Measurements from ENCODE around the gene KLK6. TPM values are rescaled to one million over a fixed set of nuclear protein-coding genes. Genes with fewer than 3 reads are reported as not detected.

Gene KLK6
- 1.3 and 1.5 TPM in 2 replicates for total RNA-seq (2022)
- Bru-seq, nascent RNA = not detected
- percentile 14 among the genes with signal in this experiment for BruChase-seq, experiment 1, labeled RNA remaining after a 2-hour chase
- percentile 19 among the genes with signal in this experiment for BruChase-seq, experiment 2, labeled RNA remaining after a 6-hour chase
- long read RNA-seq, partial matches to known transcripts = 0 of 3 reads
- long read RNA-seq, other reads (novel, unspliced or antisense) = 0 of 3 reads

GRCh38 chr19:50969413-50969760 lies at the start of gene KLK6:
KLK6 (minus strand) TSS chr19:50969591; CDS start chr19:50968104, 1,487 bp downstream.
- Histone ChIP-seq H3K36me3 (ENCODE audit: control insufficient read depth, insufficient read depth, low read length) (no peaks in the 10 kb centered on the region), H3K27me3 (replicated peaks; ENCODE audit: control insufficient read depth, insufficient read depth, low read length) (no peaks in the 10 kb centered on the region), H3K4me3 (ENCODE audit: low read depth, low read length) (no peak within 1 kb of the TSS), H3K4me1 (peaks cover 11% of the 10 kb centered on the region; the same call in 1 of the 2 replicates), H3K9me3 (no peaks in the 10 kb centered on the region)
- Mint-ChIP-seq H3K27ac (ENCODE audit: unreplicated experiment) (no peak within 1 kb of the TSS), H3K9me3 (ENCODE audit: unreplicated experiment) (no peaks in the 10 kb centered on the region), H3K36me3 (ENCODE audit: insufficient read depth, unreplicated experiment) (peaks cover 5% of the 10 kb centered on the region), H3K27me3 (ENCODE audit: insufficient read depth, unreplicated experiment) (no peaks in the 10 kb centered on the region), H3K4me1 (ENCODE audit: low read depth, unreplicated experiment) (no peaks in the 10 kb centered on the region), H3K4me3 (ENCODE audit: unreplicated experiment) (no peak within 1 kb of the TSS)
- ChIA-PET POLR2A (no interaction called here), CTCF (no interaction called here)
- no TSS peak for BruUV-seq (replicated peaks)
- intact Hi-C loops (cut with micrococcal nuclease; ENCODE audit: unreplicated experiment) = no loop called here
- no peak for TF ChIP-seq CTCF (IDR thresholded peaks at IDR 0.05; ENCODE audit: insufficient read depth in 1 of 2, low read depth in 1 of 2, low read length in 1 of 2, severe bottlenecking in 1 of 2, unreplicated experiment in 1 of 2)
- no peak for DNase-seq

DNA sequence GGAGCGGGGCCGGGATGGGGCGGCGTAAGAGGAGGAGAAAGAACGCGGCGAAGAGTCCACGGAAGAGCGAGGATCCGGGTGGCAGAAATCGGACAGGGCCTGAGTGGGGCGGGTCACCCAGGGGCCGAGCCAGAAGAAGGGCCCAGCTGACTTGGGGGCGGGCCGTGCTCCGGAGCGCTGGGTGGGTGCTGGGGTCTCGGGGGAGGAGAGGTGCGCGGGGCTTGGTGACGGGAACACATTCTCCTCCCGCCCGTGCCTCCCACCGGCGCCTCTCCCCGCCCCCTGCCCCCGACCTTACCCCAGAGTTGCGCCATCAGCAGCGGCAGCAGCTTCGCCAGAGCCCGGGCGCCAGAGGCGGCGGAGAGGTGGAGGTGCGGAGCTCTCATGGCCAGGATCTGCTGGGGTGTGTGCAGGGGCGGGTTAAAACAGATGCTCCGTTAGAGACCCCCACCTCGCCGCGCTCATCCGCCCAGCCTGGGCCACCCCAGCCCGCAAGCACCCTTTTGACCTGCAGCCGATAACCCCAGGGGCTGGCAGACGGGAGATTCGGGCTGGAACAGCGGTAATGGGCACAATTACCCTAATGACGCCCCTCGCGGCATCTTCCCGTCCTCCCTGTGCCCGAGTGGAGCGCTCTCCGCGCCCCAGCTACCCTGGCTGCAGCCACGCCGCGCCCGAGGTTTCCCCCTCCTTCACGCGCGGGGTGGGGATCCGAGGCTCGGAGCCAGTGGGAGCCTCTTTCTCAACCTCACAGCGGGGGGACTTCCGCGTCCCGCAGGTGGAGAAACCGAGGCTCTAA lies 49.6 kb upstream of the KLK6 start:
- H3K36me3 Mint-ChIP-seq (ENCODE audit: insufficient read depth, unreplicated experiment) = no peaks in the 10 kb centered on the region
- CTCF ChIA-PET = interaction anchor here (0.6 kb wide), 4 partner anchors 24 to 610 kb away, joined by 3 to 6 read pairs (median 3); no protein-coding TSS in a partner anchor
- H3K27ac Mint-ChIP-seq (ENCODE audit: unreplicated experiment) = no peak overlapping the region
- no peaks in the 10 kb centered on the region for H3K9me3 Mint-ChIP-seq (ENCODE audit: unreplicated experiment)
- H3K4me1 ChIP-seq = 0 out of 2 replicates have a peak, but pooled peaks cover 4% of the 10 kb centered on the region
- H3K27me3 Mint-ChIP-seq (ENCODE audit: insufficient read depth, unreplicated experiment) = peaks cover 35% of the 10 kb centered on the region
- no peaks in the 10 kb centered on the region for H3K9me3 ChIP-seq
- BruUV-seq (replicated peaks) = no TSS peak
- TF ChIP-seq CTCF (IDR thresholded peaks at IDR 0.05; ENCODE audit: insufficient read depth in 1 of 2, low read depth in 1 of 2, low read length in 1 of 2, severe bottlenecking in 1 of 2, unreplicated experiment in 1 of 2) = no peak
- peak overlapping the region; percentile 17 for H3K4me3 ChIP-seq (ENCODE audit: low read depth, low read length)
- no peak for DNase-seq
- H3K4me1 Mint-ChIP-seq (ENCODE audit: low read depth, unreplicated experiment) = no peaks in the 10 kb centered on the region
- intact Hi-C loops (cut with micrococcal nuclease; ENCODE audit: unreplicated experiment) = no loop called here
- H3K36me3 ChIP-seq (ENCODE audit: control insufficient read depth, insufficient read depth, low read length) = no peaks in the 10 kb centered on the region
- peak overlapping the region; percentile 60 for H3K4me3 Mint-ChIP-seq (ENCODE audit: unreplicated experiment)
- POLR2A ChIA-PET = no interaction called here
- peaks cover 5% of the 10 kb centered on the region for H3K27me3 ChIP-seq (replicated peaks; ENCODE audit: control insufficient read depth, insufficient read depth, low read length)

DNA sequence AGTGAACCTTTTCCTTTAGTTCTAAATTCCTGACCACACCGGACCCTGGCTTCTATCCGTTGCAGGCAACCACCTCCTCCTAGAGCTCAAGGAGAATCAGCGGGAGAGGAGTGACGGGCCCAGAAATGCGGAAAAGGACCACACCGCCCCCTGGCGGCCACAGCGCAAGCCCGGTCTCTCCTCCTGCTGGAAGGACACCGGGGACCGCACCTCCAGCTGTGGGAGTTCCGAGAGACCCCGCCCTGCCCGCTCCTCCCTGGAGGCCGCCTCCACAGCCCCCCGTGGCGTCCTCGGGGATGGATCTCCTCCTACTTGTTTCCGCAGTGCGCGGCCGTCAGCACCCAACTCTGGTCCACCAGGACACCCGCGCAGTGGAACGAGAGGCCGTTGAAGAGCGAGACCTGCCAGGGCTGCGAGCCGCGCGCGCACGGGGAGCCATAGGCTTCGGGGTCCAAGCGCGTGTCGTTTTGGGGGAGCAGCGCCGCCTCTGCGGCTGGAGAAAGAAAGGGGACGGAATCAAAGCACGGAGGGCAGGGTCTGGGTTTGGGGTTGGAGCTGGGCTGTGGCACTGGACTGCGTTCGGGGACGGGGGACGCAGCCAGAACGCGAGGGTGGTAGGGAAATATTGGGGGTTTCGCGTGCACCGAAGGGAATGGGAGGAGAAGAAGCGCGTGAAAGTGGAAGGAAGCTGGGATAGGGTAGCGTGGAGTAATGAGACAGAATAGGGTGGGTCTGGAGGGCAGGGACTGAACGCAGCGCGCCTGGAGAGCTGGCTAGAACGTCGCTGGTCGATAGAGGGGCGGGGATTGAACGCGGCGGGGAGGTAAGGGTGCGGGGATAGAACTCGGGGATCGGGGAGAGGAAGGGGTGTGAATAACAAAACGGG lies 47.6 kb upstream of the KLK6 start:
- H3K4me3 ChIP-seq (ENCODE audit: low read depth, low read length) = no peak overlapping the region
- Mint-ChIP-seq H3K36me3 (ENCODE audit: insufficient read depth, unreplicated experiment) (no peaks in the 10 kb centered on the region), H3K27me3 (ENCODE audit: insufficient read depth, unreplicated experiment) (peaks cover 27% of the 10 kb centered on the region), H3K27ac (ENCODE audit: unreplicated experiment) (no peak overlapping the region), H3K4me3 (ENCODE audit: unreplicated experiment) (peak overlapping the region; percentile 59), H3K9me3 (ENCODE audit: unreplicated experiment) (no peaks in the 10 kb centered on the region), H3K4me1 (ENCODE audit: low read depth, unreplicated experiment) (no peaks in the 10 kb centered on the region)
- TF ChIP-seq CTCF (IDR thresholded peaks at IDR 0.05; ENCODE audit: insufficient read depth in 1 of 2, low read depth in 1 of 2, low read length in 1 of 2, severe bottlenecking in 1 of 2, unreplicated experiment in 1 of 2) = peak; percentile 41 to 42
- H3K36me3 ChIP-seq (ENCODE audit: control insufficient read depth, insufficient read depth, low read length) = no peaks in the 10 kb centered on the region
- ChIA-PET POLR2A (no interaction called here), CTCF (interaction anchor here (0.6 to 1.0 kb wide), 3 partner anchors 16 to 177 kb away, joined by 3 to 4 read pairs (median 3); no protein-coding TSS in a partner anchor)
- BruUV-seq (replicated peaks) = no TSS peak
- DNase-seq = peak; percentile 52 to 54
- H3K27me3 ChIP-seq (replicated peaks; ENCODE audit: control insufficient read depth, insufficient read depth, low read length) = peaks cover 5% of the 10 kb centered on the region
- H3K9me3 ChIP-seq = no peaks in the 10 kb centered on the region
- H3K4me1 ChIP-seq = 0 out of 2 replicates have a peak, but pooled peaks cover 4% of the 10 kb centered on the region
- intact Hi-C loops (cut with micrococcal nuclease; ENCODE audit: unreplicated experiment) = no loop called here

Data from Caco-2 (cell line).